IMR-90 (cell line): ENCODE results near the gene EIF3L. TPM values are rescaled to one million over a fixed set of nuclear protein-coding genes. Genes with fewer than 3 reads are reported as not detected.

ENCODE experiments used
- ATAC-seq: fragments of 200-7000 bp; cut with Tn5 transposase; 2 replicates; pipeline ENCODE4 v1.9.1; 2020; ENCODE audit warnings: low read depth, mild to moderate bottlenecking, moderate library complexity
- BruUV-seq: library from RNA; stranded (reverse); fragments of 400-500 nt; replicated peaks from 2 replicates; lab custom pipeline; 2021; lab: Mats Ljungman, UMichigan
- CTCF ChIA-PET: fragments of 300-600 bp; formaldehyde crosslinking; extraction: SDS; loops from one replicate; lab custom pipeline; 2021; ENCODE audit warnings: antibody characterized with exemption; lab: Yijun Ruan, JAX
- POLR2A ChIA-PET: fragments of 300-600 bp; sonication (Branson Sonifier 250); formaldehyde crosslinking; loops from one replicate; lab custom pipeline; 2022; ENCODE audit warnings: antibody characterized with exemption; ENCODE audit not compliant: unreplicated experiment; lab: Charles Lee
- DNase-seq: peaks from one replicate; pipeline ENCODE4 v3.0.0; 2013
- H2AFZ ChIP-seq: replicated peaks from 2 replicates; pipeline ENCODE3; 2013; ENCODE audit warnings: low read length, mild to moderate bottlenecking; ENCODE audit not compliant: poor library complexity
- H2AK5ac ChIP-seq: 2 replicates; pipeline ENCODE4 v1.6.1; 2013; ENCODE audit warnings: low read depth, low read length, inconsistent platforms
- H2AK9ac ChIP-seq: replicated peaks from 2 replicates; pipeline ENCODE3; 2013; ENCODE audit warnings: mild to moderate bottlenecking, low read depth, low read length, moderate library complexity; ENCODE audit not compliant: poor library complexity
- H2BK120ac ChIP-seq: 2 replicates; pipeline ENCODE4 v1.6.1; 2013; ENCODE audit warnings: low read depth, low read length, inconsistent platforms
- H2BK15ac ChIP-seq: 3 replicates; pipeline ENCODE4 v1.6.1; 2013; ENCODE audit warnings: low read depth, low read length, inconsistent platforms
- H2BK20ac ChIP-seq: 2 replicates; pipeline ENCODE4 v1.6.1; 2013; ENCODE audit warnings: low read depth, mild to moderate bottlenecking, inconsistent platforms, low read length, moderate library complexity
- H2BK5ac ChIP-seq: 2 replicates; pipeline ENCODE4 v1.6.1; 2013; ENCODE audit warnings: mild to moderate bottlenecking, low read depth, low read length, inconsistent platforms; ENCODE audit not compliant: poor library complexity, severe bottlenecking
- H3K14ac ChIP-seq: replicated peaks from 2 replicates; pipeline ENCODE4 v1.6.1; 2013; ENCODE audit warnings: low read depth, low read length, inconsistent platforms
- H3K18ac ChIP-seq: 2 replicates; pipeline ENCODE4 v1.6.1; 2013; ENCODE audit warnings: low read depth, low read length, control low read depth
- H3K23ac ChIP-seq: 2 replicates; pipeline ENCODE4 v1.6.1; 2013; ENCODE audit warnings: low read depth, low read length, inconsistent platforms
- H3K27ac ChIP-seq: 2 replicates; pipeline ENCODE4 v1.5.1; 2013; ENCODE audit warnings: mild to moderate bottlenecking, control low read depth, low read length; ENCODE audit not compliant: insufficient read depth
- H3K27me3 ChIP-seq: 2 replicates; pipeline ENCODE4 v1.6.1; 2013; ENCODE audit warnings: low read length; ENCODE audit not compliant: control insufficient read depth, insufficient read depth
- H3K36me3 ChIP-seq: 2 replicates; pipeline ENCODE4 v1.6.1; 2013; ENCODE audit warnings: low read length, mixed read lengths; ENCODE audit not compliant: control insufficient read depth, insufficient read depth
- H3K4ac ChIP-seq: 2 replicates; pipeline ENCODE4 v1.6.1; 2013; ENCODE audit warnings: low read depth, low read length, inconsistent platforms
- H3K4me1 ChIP-seq: 2 replicates; pipeline ENCODE4 v1.6.1; 2013; ENCODE audit warnings: low read length, mixed read lengths; ENCODE audit not compliant: control insufficient read depth, insufficient read depth
- H3K4me2 ChIP-seq: 2 replicates; pipeline ENCODE4 v1.6.1; 2013; ENCODE audit warnings: low read depth, mild to moderate bottlenecking, control low read depth, low read length, moderate library complexity
- H3K4me3 ChIP-seq: 2 replicates; pipeline ENCODE4 v1.5.1; 2013; ENCODE audit warnings: low read depth, mild to moderate bottlenecking, control low read depth, low read length, moderate library complexity; ENCODE audit not compliant: insufficient read depth
- H3K56ac ChIP-seq: 2 replicates; pipeline ENCODE4 v1.6.1; 2013; ENCODE audit warnings: low read length, inconsistent platforms; ENCODE audit not compliant: insufficient read depth; ENCODE audit errors: extremely low read depth
- H3K79me1 ChIP-seq, 2 experiments: 2 replicates each; pipeline ENCODE4 v1.6.1; 2013; ENCODE audit warnings: low read length in 2 of 2, inconsistent platforms in 1 of 2, low read depth in 1 of 2
- H3K9ac ChIP-seq: 2 replicates; pipeline ENCODE4 v1.6.1; 2013; ENCODE audit warnings: low read depth, low read length, control low read depth
- H3K9me1 ChIP-seq: 2 replicates; pipeline ENCODE4 v1.6.1; 2013; ENCODE audit warnings: low read length, inconsistent platforms; ENCODE audit not compliant: insufficient read depth
- H3K9me3 ChIP-seq: 2 replicates; pipeline ENCODE4 v1.6.1; 2013; ENCODE audit warnings: low read length; ENCODE audit not compliant: control insufficient read depth, insufficient read depth
- H4K20me1 ChIP-seq: 2 replicates; pipeline ENCODE4 v1.6.1; 2013; ENCODE audit warnings: low read length, inconsistent platforms; ENCODE audit not compliant: insufficient read depth
- H4K5ac ChIP-seq: 2 replicates; pipeline ENCODE4 v1.6.1; 2013; ENCODE audit warnings: mild to moderate bottlenecking, low read depth, low read length, control low read depth
- H4K8ac ChIP-seq, 2 experiments: 2 replicates each; pipeline ENCODE4 v1.6.1; 2013; ENCODE audit warnings: low read depth in 2 of 2, low read length in 2 of 2, control low read depth in 1 of 2, inconsistent platforms in 1 of 2
- H4K91ac ChIP-seq: 2 replicates; pipeline ENCODE4 v1.6.1; 2013; ENCODE audit warnings: low read depth, low read length, inconsistent platforms; ENCODE audit not compliant: insufficient read depth
- BHLHE40 ChIP-seq: fragments of 150-350 bp; IDR thresholded peaks from 2 replicates; pipeline ENCODE4 v1.6.1; 2016; ENCODE audit warnings: mild to moderate bottlenecking, low read depth, low read length
- CEBPB ChIP-seq: IDR thresholded peaks from 2 replicates; pipeline ENCODE4 v1.6.1; 2012; ENCODE audit warnings: low read depth, low read length, improper control_type of control experiment
- CHD1 ChIP-seq: IDR thresholded peaks from 2 replicates; pipeline ENCODE4 v1.6.1; 2012; ENCODE audit warnings: low read depth, low read length, improper control_type of control experiment
- CTCF ChIP-seq: conservative IDR thresholded peaks from 2 replicates; pipeline ENCODE4 v1.5.1; 2012; ENCODE audit warnings: mild to moderate bottlenecking, low read depth, low read length, improper control_type of control experiment
- ELK1 ChIP-seq: fragments of 150-350 bp; IDR thresholded peaks from 2 replicates; pipeline ENCODE4 v1.6.1; 2016; ENCODE audit warnings: low read depth, mild to moderate bottlenecking, low read length, moderate library complexity, borderline replicate concordance
- FOS ChIP-seq: fragments of 150-350 bp; IDR thresholded peaks from 2 replicates; pipeline ENCODE4 v1.6.1; 2016; ENCODE audit warnings: low read depth, low read length
- MAFK ChIP-seq: IDR thresholded peaks from 2 replicates; pipeline ENCODE4 v1.6.1; 2012; ENCODE audit warnings: low read depth, low read length, improper control_type of control experiment
- MAZ ChIP-seq: IDR thresholded peaks from 2 replicates; pipeline ENCODE4 v1.6.1; 2012; ENCODE audit warnings: low read depth, mild to moderate bottlenecking, low read length, improper control_type of control experiment, moderate library complexity, borderline replicate concordance
- MXI1 ChIP-seq: IDR thresholded peaks from 2 replicates; pipeline ENCODE4 v1.6.1; 2012; ENCODE audit warnings: low read depth, mild to moderate bottlenecking, low read length, moderate library complexity, borderline replicate concordance
- NFE2L2 ChIP-seq: fragments of 150-350 bp; IDR thresholded peaks from 2 replicates; pipeline ENCODE4 v1.6.1; 2016; ENCODE audit warnings: low read depth, mild to moderate bottlenecking, low read length
- POLR2A ChIP-seq: IDR thresholded peaks from 2 replicates; pipeline ENCODE4 v1.6.1; 2012; ENCODE audit warnings: mild to moderate bottlenecking, low read depth, low read length
- RAD21 ChIP-seq: IDR thresholded peaks from 2 replicates; pipeline ENCODE4 v1.6.1; 2012; ENCODE audit warnings: low read length, improper control_type of control experiment
- RCOR1 ChIP-seq: IDR thresholded peaks from 2 replicates; pipeline ENCODE4 v1.6.1; 2012; ENCODE audit warnings: mild to moderate bottlenecking, low read length, improper control_type of control experiment; ENCODE audit not compliant: insufficient replicate concordance
- RFX5 ChIP-seq: IDR thresholded peaks from 2 replicates; pipeline ENCODE4 v1.8.0; 2012; ENCODE audit warnings: low read depth, mild to moderate bottlenecking, low read length, moderate library complexity
- SMC3 ChIP-seq: fragments of 150-350 bp; IDR thresholded peaks from 2 replicates; pipeline ENCODE4 v1.6.1; 2016; ENCODE audit warnings: low read depth, mild to moderate bottlenecking, antibody characterized with exemption, low read length, moderate library complexity
- USF2 ChIP-seq: fragments of 150-350 bp; IDR thresholded peaks from 2 replicates; pipeline ENCODE4 v1.6.1; 2017; ENCODE audit warnings: mild to moderate bottlenecking, antibody characterized with exemption, low read length, low read depth
- WGBS, 2 experiments: methylation state at CpG; one replicate each; pipeline versions ENCODE4 v1.1.5 to v1.1.7; 2013; ENCODE audit warnings: missing lambda C conversion rate in 2 of 2; ENCODE audit not compliant: insufficient read length in 1 of 2; ENCODE audit errors: extremely low coverage in 2 of 2; 5-methylcytosine and 5-hydroxymethylcytosine counted together
- dilution Hi-C: fragments of 300-500 bp; cut with HindIII; formaldehyde crosslinking; loops from one replicate; pipeline ENCODE4 v1.14.3; 2018; ENCODE audit warnings: low sequenced_read_pairs; ENCODE audit not compliant: unreplicated experiment
- in situ Hi-C: fragments of 300-500 bp; cut with MboI; formaldehyde crosslinking; loops from 3 replicates; pipeline ENCODE4 v1.14.3; 2019; ENCODE audit warnings: low sequenced_read_pairs, inconsistent platforms, mixed read lengths
- intact Hi-C: fragments of 100-400 bp; cut with micrococcal nuclease; formaldehyde crosslinking; loops from 2 replicates; pipeline ENCODE4 v1.10.0; 2022
- polyA plus RNA-seq, 3 experiments: library from polyadenylated mRNA; depleted of rRNA; stranded (reverse); fragments of >200 nt; gene quantifications; 2 replicates each; pipeline ENCODE4 v1.2.3, GENCODE V29; 2012; ENCODE audit warnings: low replicate concordance in 1 of 3
- total RNA-seq: library from RNA; depleted of rRNA; stranded (reverse); fragments of >200 nt; gene quantifications from 2 replicates; pipeline ENCODE4 v1.2.3, GENCODE V29; 2012

Gene EIF3L
- total and polyA plus RNA-seq, 2 of the 4 experiments (the other 2 are of a cell fraction) = 391 to 593 TPM

GRCh38 chr22:37848587-37849088, 581 bp upstream of the EIF3L start:
- TF ChIP-seq ELK1 (no peak), MAZ (no peak), CEBPB (no peak), RFX5 (no peak), NFE2L2 (no peak), CTCF (no peak), MXI1 (no peak), RCOR1 (no peak), USF2 (no peak), RAD21 (no peak), BHLHE40 (no peak), SMC3 (no peak), FOS (no peak), CHD1 (no peak), MAFK (no peak), POLR2A (no peak)
- no peak overlapping the region for H3K18ac ChIP-seq
- intact Hi-C loops (loop anchor here (2.0 kb wide), 1 partner anchor 14 kb away; no protein-coding TSS in a partner anchor), in situ Hi-C loops (no loop called here), dilution Hi-C loops (no loop called here)
- CTCF ChIA-PET = no interaction called here
- ATAC-seq (no peak), DNase-seq (peak; percentile 16)
- peak overlapping the region; percentile 48; the same call in 1 of the 2 replicates for H3K23ac ChIP-seq
- peaks cover 13% of the 10 kb centered on the region for H3K36me3 ChIP-seq
- peak overlapping the region; percentile 80 for H3K4me3 ChIP-seq
- no peak overlapping the region for H2BK15ac ChIP-seq
- no peaks in the 10 kb centered on the region for H3K9me1 ChIP-seq
- H3K9me3 ChIP-seq = no peaks in the 10 kb centered on the region
- H3K56ac ChIP-seq = 0 out of 2 replicates have a peak overlapping the region, but pooled peaks have one; percentile 50
- H2BK5ac ChIP-seq = peak overlapping the region; percentile 31
- peak overlapping the region; percentile 61; the same call in 1 of the 2 replicates for H2AK5ac ChIP-seq
- peak overlapping the region; percentile 44 for H2AFZ ChIP-seq
- H3K27me3 ChIP-seq = no peaks in the 10 kb centered on the region
- peaks cover 12% of the 10 kb centered on the region for H4K20me1 ChIP-seq
- peak overlapping the region; percentile 74 for H3K4ac ChIP-seq
- H3K9ac ChIP-seq = peak overlapping the region; percentile 4
- no peak overlapping the region for H2BK120ac ChIP-seq
- H2BK20ac ChIP-seq = no peak overlapping the region
- peak overlapping the region; percentile 55 for H3K4me2 ChIP-seq
- H4K8ac ChIP-seq = peak overlapping the region; percentile 86 to 95
- H2AK9ac ChIP-seq = peak overlapping the region; percentile 84
- peak overlapping the region; percentile 54 for H3K14ac ChIP-seq
- peak overlapping the region; percentile 57; the same call in 1 of the 2 replicates for H4K91ac ChIP-seq
- H3K27ac ChIP-seq = peak overlapping the region; percentile 1
- H3K4me1 ChIP-seq = peaks cover 2% of the 10 kb centered on the region; the same call in 1 of the 2 replicates
- H4K5ac ChIP-seq = peak overlapping the region; percentile 34
- WGBS, 2 experiments = 47% methylated on average over 13 of the region's 27 CpGs; no CpG with 5 or more reads in 1 of the 2 experiments
- TSS peak; percentile 87 for BruUV-seq
- POLR2A ChIA-PET = no interaction called here
- peaks cover 26 to 48% of the 10 kb centered on the region in 2 experiments for H3K79me1 ChIP-seq
